NT2/D1 (cell line): ENCODE data around the gene ZFYVE27.

Experiments used
- DNase-seq: peaks from one replicate; pipeline ENCODE4 v3.0.0-alpha.2; 2011; ENCODE audit warnings: low read depth, low spot score
- H3K27me3 ChIP-seq: 2 replicates; pipeline ENCODE4 v1.6.0; 2011; ENCODE audit warnings: mild to moderate bottlenecking; ENCODE audit not compliant: insufficient read length, insufficient read depth
- H3K36me3 ChIP-seq: 2 replicates; pipeline ENCODE4 v1.6.1; 2011; ENCODE audit warnings: mild to moderate bottlenecking, low read length, mixed read lengths; ENCODE audit not compliant: insufficient read depth, insufficient read length
- H3K4me1 ChIP-seq: 2 replicates; pipeline ENCODE4 v1.5.1; 2011; ENCODE audit not compliant: insufficient read depth, insufficient read length
- H3K4me3 ChIP-seq: 2 replicates; pipeline ENCODE4 v1.5.1; 2011; ENCODE audit warnings: low read depth; ENCODE audit not compliant: insufficient read length
- H3K9ac ChIP-seq: 2 replicates; pipeline ENCODE4 v1.6.0; 2011; ENCODE audit warnings: low read depth; ENCODE audit not compliant: insufficient read length
- H3K9me3 ChIP-seq: 2 replicates; pipeline ENCODE4 v1.5.1; 2011; ENCODE audit warnings: mild to moderate bottlenecking, low read length; ENCODE audit not compliant: insufficient read depth
- SUZ12 ChIP-seq: IDR thresholded peaks from 2 replicates; pipeline ENCODE4 v1.6.1; 2011; ENCODE audit not compliant: insufficient read length, insufficient read depth; ENCODE audit errors: extremely low read depth
- YY1 ChIP-seq: IDR thresholded peaks from 2 replicates; pipeline ENCODE4 v1.6.1; 2011; ENCODE audit not compliant: insufficient read length, insufficient read depth
- ZNF274 ChIP-seq: IDR thresholded peaks from 2 replicates; pipeline ENCODE4 v1.6.1; 2011; ENCODE audit warnings: mild to moderate bottlenecking, low read depth, low read length

Gene ZFYVE27

DNA sequence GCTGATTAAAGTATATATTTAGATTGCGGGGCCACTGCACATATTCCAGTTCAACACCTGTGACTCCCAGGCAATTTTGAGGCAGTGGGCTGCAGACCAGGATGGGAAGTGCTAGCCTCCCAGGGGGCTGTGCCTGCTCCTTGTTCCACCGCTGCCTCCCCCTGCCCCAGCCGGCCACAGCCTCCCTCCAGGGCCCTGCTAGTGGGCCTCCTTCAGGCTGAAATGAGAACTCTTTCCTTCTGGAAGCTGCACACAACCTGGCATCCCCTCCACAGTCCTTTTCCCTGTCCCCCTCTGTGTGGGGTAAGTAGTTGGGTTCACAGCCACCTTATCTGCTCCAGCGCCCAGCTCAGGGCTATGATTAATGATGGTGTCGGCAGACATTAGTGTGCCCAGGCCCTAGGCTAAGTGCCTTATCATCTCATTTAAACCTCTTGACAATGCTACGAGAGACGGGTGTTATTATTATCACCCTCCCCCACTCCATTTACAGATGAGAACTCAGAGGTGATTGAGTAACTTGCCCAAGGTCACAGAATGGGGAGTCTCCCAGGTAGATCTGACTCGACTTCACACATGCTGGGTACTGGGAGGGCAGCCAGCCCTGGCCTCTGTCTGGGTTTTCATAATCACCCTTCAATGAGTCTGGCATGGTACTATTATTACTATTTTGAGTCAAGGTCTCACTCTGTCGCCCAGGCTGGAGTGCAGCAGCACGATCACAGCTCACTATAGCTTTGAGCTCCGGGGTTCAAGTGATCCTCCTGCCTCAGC, 45.7 kb downstream of the ZFYVE27 start:
- no peak for TF ChIP-seq ZNF274
- TF ChIP-seq YY1 = no peak
- TF ChIP-seq SUZ12 = no peak
- no peak overlapping the region for H3K4me3 ChIP-seq
- no peak overlapping the region for H3K9ac ChIP-seq
- no peaks in the 10 kb centered on the region for H3K9me3 ChIP-seq
- no peaks in the 10 kb centered on the region for H3K27me3 ChIP-seq
- H3K36me3 ChIP-seq = no peaks in the 10 kb centered on the region
- DNase-seq = no peak
- peaks cover 13% of the 10 kb centered on the region for H3K4me1 ChIP-seq

DNA sequence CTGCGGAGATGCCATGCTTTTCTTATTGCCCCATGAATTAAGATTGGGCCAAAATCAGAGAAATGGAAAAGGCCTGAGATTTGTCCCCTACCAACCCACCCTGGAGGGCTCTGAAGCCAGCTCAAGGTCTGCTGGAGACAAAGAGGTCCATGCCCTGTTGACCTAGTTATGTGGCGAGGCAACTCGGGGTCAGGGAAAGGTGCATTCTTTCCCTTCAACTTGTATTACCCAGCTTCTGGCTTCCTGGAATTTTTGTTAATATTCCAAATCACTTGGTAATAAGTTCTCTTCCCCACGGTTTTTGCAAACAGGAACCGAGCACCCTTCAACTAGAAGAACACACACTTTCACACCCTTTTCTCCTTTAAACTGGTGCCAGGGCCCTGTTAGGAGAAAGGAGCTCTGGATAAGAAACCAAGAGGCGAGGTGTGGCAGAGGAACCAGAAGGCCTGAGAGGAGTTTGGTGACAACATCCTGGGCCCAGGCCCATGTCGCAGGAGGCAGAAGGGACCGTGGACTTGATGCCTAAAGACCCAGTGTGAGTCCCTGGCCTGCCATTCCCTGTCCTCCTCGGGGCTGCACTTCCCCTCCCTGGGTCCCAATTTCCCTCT, 47.4 kb downstream of the ZFYVE27 start:
- Histone ChIP-seq H3K4me1 (peaks cover 15% of the 10 kb centered on the region), H3K4me3 (no peak overlapping the region), H3K9ac (no peak overlapping the region), H3K27me3 (no peaks in the 10 kb centered on the region), H3K9me3 (no peaks in the 10 kb centered on the region), H3K36me3 (no peaks in the 10 kb centered on the region)
- DNase-seq = no peak
- TF ChIP-seq ZNF274 = no peak
- TF ChIP-seq YY1 = no peak
- no peak for TF ChIP-seq SUZ12

DNA sequence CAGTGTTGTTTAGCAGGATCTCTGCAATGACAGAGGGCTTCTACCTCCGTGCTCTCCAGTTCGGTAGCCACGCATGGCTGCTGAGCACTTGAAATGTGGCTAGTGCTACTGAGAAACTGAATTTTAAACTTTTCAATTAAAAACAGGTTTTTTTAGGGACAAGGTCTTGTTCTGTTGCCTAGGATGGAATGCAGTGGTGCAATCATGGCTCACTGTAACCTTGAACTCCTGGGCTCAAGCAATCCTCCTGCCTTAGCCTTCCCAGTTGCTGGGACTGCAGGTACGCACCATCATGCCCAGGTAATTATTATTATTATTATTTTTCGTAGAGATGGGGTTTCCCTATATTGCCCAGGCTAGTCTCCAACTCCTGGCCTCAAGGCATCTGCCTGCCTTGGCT, 48.3 kb downstream of the ZFYVE27 start:
- DNase-seq = no peak
- Histone ChIP-seq H3K4me1 (peaks cover 13% of the 10 kb centered on the region), H3K36me3 (no peaks in the 10 kb centered on the region), H3K9ac (no peak overlapping the region), H3K4me3 (no peak overlapping the region), H3K9me3 (no peaks in the 10 kb centered on the region), H3K27me3 (no peaks in the 10 kb centered on the region)
- TF ChIP-seq SUZ12 (no peak), ZNF274 (no peak), YY1 (no peak)

DNA sequence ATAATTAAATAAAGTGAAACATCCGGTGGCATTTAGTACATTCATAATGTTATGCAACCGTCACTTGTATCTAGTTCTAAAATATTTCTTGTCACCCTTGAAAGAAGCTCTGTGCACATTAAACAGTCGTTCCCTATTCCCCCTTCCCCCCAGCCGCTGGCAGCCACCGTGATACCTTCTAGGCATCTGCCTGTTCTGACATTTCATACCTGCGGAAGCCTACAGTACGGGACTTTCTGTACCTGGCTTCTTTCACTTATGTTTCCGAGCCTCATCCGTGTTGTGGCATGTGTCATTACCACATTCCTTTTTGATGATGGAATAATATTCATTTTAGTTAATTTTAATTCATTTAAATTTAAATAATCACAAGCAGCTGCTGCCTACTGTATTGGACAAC, 48.8 kb downstream of the ZFYVE27 start:
- peaks cover 12% of the 10 kb centered on the region for H3K4me1 ChIP-seq
- no peaks in the 10 kb centered on the region for H3K27me3 ChIP-seq
- no peak overlapping the region for H3K4me3 ChIP-seq
- no peaks in the 10 kb centered on the region for H3K9me3 ChIP-seq
- DNase-seq = no peak
- no peaks in the 10 kb centered on the region for H3K36me3 ChIP-seq
- no peak for TF ChIP-seq YY1
- H3K9ac ChIP-seq = no peak overlapping the region

DNA sequence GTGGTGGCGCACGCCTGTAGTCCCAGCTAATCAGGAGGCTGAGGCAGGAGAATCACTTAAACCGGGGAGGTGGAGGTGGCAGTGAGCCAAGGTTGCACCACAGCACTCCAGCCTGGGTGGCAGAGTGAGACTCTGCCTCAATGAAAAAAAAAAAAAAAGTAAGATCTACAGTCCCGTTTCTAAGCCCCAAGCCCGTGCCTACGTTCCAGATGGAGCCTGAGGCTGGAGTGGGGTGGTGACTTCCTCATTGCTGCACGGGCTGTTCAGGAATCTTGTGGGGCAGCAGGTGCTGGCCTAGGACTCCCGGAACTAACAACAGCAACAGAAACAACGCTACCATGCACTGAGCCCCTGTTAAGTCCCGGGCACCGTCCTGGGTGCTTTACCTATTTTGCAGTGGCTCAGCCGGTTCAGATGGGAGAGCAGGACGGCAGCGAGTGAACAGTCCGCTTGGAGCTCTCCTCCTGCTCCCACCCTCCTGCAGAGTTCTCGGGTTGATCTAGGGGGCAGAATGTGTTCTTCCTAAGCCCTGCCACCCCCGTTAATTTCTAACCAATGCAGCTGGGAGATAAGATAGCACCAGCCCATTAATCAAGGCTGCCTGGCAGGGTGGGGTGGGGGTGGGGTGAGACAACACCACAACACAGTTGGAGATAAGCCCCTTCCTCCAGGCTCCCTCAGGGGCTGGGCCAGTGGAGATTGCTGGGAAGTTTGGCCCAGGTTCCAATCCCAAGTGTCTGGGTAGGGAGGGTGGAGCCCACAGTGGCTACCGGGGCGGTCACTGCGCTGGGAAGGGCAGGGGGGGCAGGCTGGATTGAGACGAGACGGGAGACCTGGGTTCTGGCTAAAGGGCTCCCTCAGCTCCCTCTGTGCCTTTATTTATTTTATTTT, 51.9 kb downstream of the ZFYVE27 start:
- H3K4me1 ChIP-seq = peaks cover 2% of the 10 kb centered on the region
- H3K4me3 ChIP-seq = no peak overlapping the region
- peak overlapping the region; percentile 50 for H3K9ac ChIP-seq
- H3K9me3 ChIP-seq = no peaks in the 10 kb centered on the region
- no peaks in the 10 kb centered on the region for H3K36me3 ChIP-seq
- TF ChIP-seq ZNF274 = no peak
- no peak for TF ChIP-seq SUZ12
- TF ChIP-seq YY1 = no peak
- no peaks in the 10 kb centered on the region for H3K27me3 ChIP-seq
- no peak for DNase-seq

DNA sequence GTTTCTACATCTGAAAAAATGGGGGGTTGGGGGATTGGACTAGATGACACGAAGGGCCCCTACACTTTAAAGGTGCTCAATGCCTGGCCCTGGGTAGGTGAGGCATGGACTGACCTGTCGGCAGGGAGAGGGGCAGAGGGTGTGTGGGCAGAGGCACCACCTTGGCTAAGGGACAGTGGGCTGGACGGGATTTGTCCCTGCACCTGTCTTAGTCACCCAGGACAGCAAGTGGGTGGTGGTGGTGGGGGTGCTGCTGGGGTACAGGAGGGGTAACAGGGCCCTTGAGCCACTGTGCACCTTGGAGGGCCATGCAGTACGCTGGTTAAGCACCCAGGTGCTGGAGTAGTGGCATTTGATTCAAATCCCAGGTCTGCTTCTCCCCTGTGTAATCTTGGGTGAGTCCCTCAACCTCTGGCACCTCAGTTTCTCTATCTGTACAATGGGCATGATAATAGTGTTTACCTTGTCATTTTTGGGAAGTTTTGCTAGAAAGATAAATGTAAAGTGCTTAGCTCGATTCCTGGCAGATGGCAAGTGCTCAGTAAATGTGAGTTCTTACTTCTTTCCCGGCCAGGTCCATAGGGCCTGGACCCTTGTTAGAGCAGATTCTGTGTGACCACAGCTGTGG, 53.0 kb downstream of the ZFYVE27 start:
- Histone ChIP-seq H3K9ac (no peak overlapping the region), H3K4me1 (peaks cover 2% of the 10 kb centered on the region), H3K27me3 (no peaks in the 10 kb centered on the region), H3K36me3 (no peaks in the 10 kb centered on the region), H3K9me3 (no peaks in the 10 kb centered on the region), H3K4me3 (no peak overlapping the region)
- no peak for DNase-seq
- TF ChIP-seq YY1 (no peak), SUZ12 (no peak), ZNF274 (no peak)
